H1 (cell line): ENCODE data around the gene OXER1. TPM values are rescaled to one million over a fixed set of nuclear protein-coding genes. Genes with fewer than 3 reads are reported as not detected.

ENCODE experiments used
- CTCF ChIA-PET: fragments of 300-600 bp; sonication (Branson Sonifier 250); formaldehyde crosslinking; loops from one replicate; lab custom pipeline; 2021; ENCODE audit not compliant: partially characterized antibody; lab: Charles Lee
- POLR2A ChIA-PET: fragments of 300-600 bp; sonication (Branson Sonifier 250); formaldehyde crosslinking; loops from one replicate; lab custom pipeline; 2021; ENCODE audit warnings: inconsistent platforms; ENCODE audit not compliant: partially characterized antibody; lab: Charles Lee
- DNase-seq, 2 experiments: peaks; one replicate each; pipeline versions ENCODE4 v3.0.0 to v3.0.0-alpha.2; 2010 to 2022; ENCODE audit warnings: low spot score in 2 of 2, low read depth in 1 of 2, mixed read lengths in 1 of 2
- FAIRE-seq: peaks from 2 replicates; lab custom pipeline; 2011; peaks lifted over from hg19 to GRCh38; lab: Jason Lieb, UNC
- H2AFZ ChIP-seq: 2 replicates; pipeline ENCODE4 v1.8.1; 2012; ENCODE audit warnings: low read length, inconsistent platforms
- H2AK5ac ChIP-seq: 2 replicates; pipeline ENCODE4 v1.6.1; 2013; ENCODE audit warnings: low read depth, low read length
- H2BK120ac ChIP-seq: replicated peaks from 2 replicates; pipeline ENCODE3; 2013; ENCODE audit warnings: low read depth, low read length, inconsistent platforms
- H2BK12ac ChIP-seq: 2 replicates; pipeline ENCODE4 v1.6.1; 2013; ENCODE audit warnings: low read depth, low read length
- H2BK15ac ChIP-seq: 2 replicates; pipeline ENCODE4 v1.6.1; 2013; ENCODE audit warnings: low read length
- H2BK20ac ChIP-seq: 2 replicates; pipeline ENCODE4 v1.6.1; 2013; ENCODE audit warnings: low read length
- H2BK5ac ChIP-seq: 2 replicates; pipeline ENCODE4 v1.6.1; 2013; ENCODE audit warnings: low read depth, low read length
- H3K14ac ChIP-seq: 2 replicates; pipeline ENCODE4 v1.6.1; 2013; ENCODE audit warnings: inconsistent platforms; ENCODE audit not compliant: insufficient read length
- H3K18ac ChIP-seq: 2 replicates; pipeline ENCODE4 v1.6.1; 2013; ENCODE audit warnings: low read length; ENCODE audit errors: extremely low read depth
- H3K23ac ChIP-seq: 2 replicates; pipeline ENCODE4 v1.6.1; 2013; ENCODE audit warnings: inconsistent platforms; ENCODE audit not compliant: insufficient read length
- H3K23me2 ChIP-seq: 2 replicates; pipeline ENCODE4 v1.6.1; 2013; ENCODE audit warnings: low read depth, low read length
- H3K27ac ChIP-seq: 2 replicates; pipeline ENCODE4 v1.6.1; 2011; ENCODE audit warnings: low read depth, low read length, inconsistent platforms
- H3K27me3 ChIP-seq, 4 experiments: replicated peaks in 1 of 4; 1 replicate in 1 of 4; 2 replicates in 3 of 4; pipeline versions ENCODE4 v1.6.1 to v1.8.1; 2011 to 2013; ENCODE audit warnings: low read length in 3 of 4, mild to moderate bottlenecking in 3 of 4, inconsistent platforms in 2 of 4, mixed read lengths in 2 of 4, moderate library complexity in 1 of 4; ENCODE audit not compliant: control insufficient read depth in 3 of 4, insufficient read depth in 3 of 4; ENCODE audit errors: extremely low read depth in 1 of 4
- H3K36me3 ChIP-seq, 4 experiments: 2 replicates each; pipeline versions ENCODE4 v1.6.1 to v1.8.1; 2011 to 2013; ENCODE audit warnings: mild to moderate bottlenecking in 4 of 4, low read length in 3 of 4, moderate library complexity in 2 of 4, control low read depth in 1 of 4, inconsistent platforms in 1 of 4; ENCODE audit not compliant: insufficient read depth in 4 of 4, control insufficient read depth in 2 of 4
- H3K4ac ChIP-seq: replicated peaks from 2 replicates; pipeline ENCODE3; 2013; ENCODE audit warnings: low read length, low read depth, mixed read lengths, inconsistent platforms; ENCODE audit not compliant: insufficient read length
- H3K4me1 ChIP-seq, 4 experiments: replicated peaks in 1 of 4; 1 replicate in 1 of 4; 2 replicates in 3 of 4; pipeline versions ENCODE4 v1.6.1 to v1.8.1; 2011 to 2013; ENCODE audit warnings: low read length in 3 of 4, inconsistent platforms in 2 of 4, mixed read lengths in 1 of 4; ENCODE audit not compliant: insufficient read depth in 4 of 4, control insufficient read depth in 3 of 4
- H3K4me2 ChIP-seq, 2 experiments: 2 replicates each; pipeline versions ENCODE4 v1.6.1 to v1.8.1; 2011 to 2013; ENCODE audit warnings: low read depth in 2 of 2, low read length in 2 of 2, control low read depth in 1 of 2, inconsistent platforms in 1 of 2, mild to moderate bottlenecking in 1 of 2; ENCODE audit not compliant: insufficient read depth in 1 of 2
- H3K4me3 ChIP-seq, 4 experiments: fragments of 200-600, 300-600 bp in 1 of 4; sonication (generic), shearing (Covaris generic), sonication (Bioruptor Twin) in 1 of 4; 2 replicates each; pipeline versions ENCODE4 v1.5.1 to v1.8.1; 2011 to 2016; ENCODE audit warnings: low read length in 4 of 4, low read depth in 3 of 4, control low read depth in 2 of 4, inconsistent platforms in 2 of 4, mild to moderate bottlenecking in 2 of 4, mixed read lengths in 1 of 4, moderate library complexity in 1 of 4; ENCODE audit not compliant: insufficient read depth in 2 of 4; ENCODE audit errors: extremely low read depth in 1 of 4
- H3K56ac ChIP-seq: replicated peaks from 2 replicates; pipeline ENCODE3; 2013; ENCODE audit warnings: low read depth, mild to moderate bottlenecking, mixed read lengths, low read length, inconsistent platforms; ENCODE audit not compliant: insufficient read length
- H3K79me1 ChIP-seq: 2 replicates; pipeline ENCODE4 v1.6.1; 2013; ENCODE audit warnings: low read depth, low read length, control low read depth
- H3K79me2 ChIP-seq, 2 experiments: 2 replicates each; pipeline versions ENCODE4 v1.6.1 to v1.8.1; 2012 to 2013; ENCODE audit warnings: low read length in 2 of 2, mild to moderate bottlenecking in 2 of 2, inconsistent platforms in 1 of 2; ENCODE audit not compliant: insufficient read depth in 2 of 2, control insufficient read depth in 1 of 2
- H3K9ac ChIP-seq, 4 experiments: replicated peaks in 1 of 4; 1 replicate in 1 of 4; 2 replicates in 3 of 4; pipeline versions ENCODE4 v1.6.1 to v1.8.1; 2011 to 2013; ENCODE audit warnings: low read depth in 3 of 4, low read length in 3 of 4, control low read depth in 2 of 4, mild to moderate bottlenecking in 2 of 4, moderate library complexity in 2 of 4, inconsistent platforms in 1 of 4; ENCODE audit errors: extremely low read depth in 1 of 4
- H3K9me3 ChIP-seq, 2 experiments: 2 replicates each; pipeline versions ENCODE4 v1.6.1 to v1.8.1; 2012 to 2013; ENCODE audit warnings: mild to moderate bottlenecking in 2 of 2, moderate library complexity in 2 of 2, control low read depth in 1 of 2, inconsistent platforms in 1 of 2, low read depth in 1 of 2, low read length in 1 of 2, mixed read lengths in 1 of 2; ENCODE audit not compliant: insufficient read depth in 2 of 2
- H4K20me1 ChIP-seq, 2 experiments: replicated peaks in 1 of 2; 2 replicates each; pipeline versions ENCODE3 to v1.8.1; 2011 to 2013; ENCODE audit warnings: inconsistent platforms in 2 of 2, low read length in 2 of 2, mild to moderate bottlenecking in 1 of 2; ENCODE audit not compliant: insufficient read depth in 2 of 2, control insufficient read depth in 1 of 2
- H4K5ac ChIP-seq: 2 replicates; pipeline ENCODE4 v1.6.1; 2013; ENCODE audit warnings: low read length, low read depth, mixed read lengths, inconsistent platforms; ENCODE audit not compliant: insufficient read length
- H4K8ac ChIP-seq: 2 replicates; pipeline ENCODE4 v1.8.0; 2013; ENCODE audit warnings: mild to moderate bottlenecking, moderate library complexity, low read length, inconsistent platforms; ENCODE audit not compliant: insufficient read depth; ENCODE audit errors: extremely low read depth
- H4K91ac ChIP-seq: replicated peaks from 2 replicates; pipeline ENCODE3; 2013; ENCODE audit warnings: low read length, mixed read lengths, inconsistent platforms; ENCODE audit not compliant: insufficient read length
- BACH1 ChIP-seq: IDR thresholded peaks from 2 replicates; pipeline ENCODE4 v1.6.1; 2012; ENCODE audit warnings: low read length, improper control_type of control experiment
- CBX8 ChIP-seq: fragments of 300-800, 300-1000 bp; sonication (generic); IDR thresholded peaks from 2 replicates; pipeline ENCODE4 v1.7.1; 2016; ENCODE audit warnings: low read depth, low read length, borderline replicate concordance
- CEBPB ChIP-seq: IDR thresholded peaks from 2 replicates; pipeline ENCODE4 v1.6.1; 2012; ENCODE audit warnings: low read depth, low read length
- CREB1 ChIP-seq: IDR thresholded peaks from 2 replicates; pipeline ENCODE4 v1.6.1; 2012; ENCODE audit warnings: inconsistent platforms
- EGR1 ChIP-seq: IDR thresholded peaks from 2 replicates; pipeline ENCODE4 v1.6.1; 2011; ENCODE audit warnings: low read depth, low read length, borderline replicate concordance
- EP300 ChIP-seq, 2 experiments: IDR thresholded peaks; 1 replicate in 1 of 2; 2 replicates in 1 of 2; pipeline ENCODE4 v1.6.1; 2011 to 2012; ENCODE audit warnings: low read depth in 2 of 2, low read length in 2 of 2, mild to moderate bottlenecking in 2 of 2, borderline replicate concordance in 1 of 2, inconsistent platforms in 1 of 2, moderate library complexity in 1 of 2
- JUN ChIP-seq: IDR thresholded peaks from 2 replicates; pipeline ENCODE4 v1.6.1; 2011; ENCODE audit warnings: low read depth, mild to moderate bottlenecking, improper control_type of control experiment, low read length
- JUND ChIP-seq: IDR thresholded peaks from 2 replicates; pipeline ENCODE4 v1.6.1; 2011; ENCODE audit warnings: mild to moderate bottlenecking, improper control_type of control experiment, low read length
- RAD21 ChIP-seq, 2 experiments: IDR thresholded peaks in 1 of 2; conservative IDR thresholded peaks in 1 of 2; 2 replicates each; pipeline ENCODE4 v1.6.1; 2011; ENCODE audit warnings: low read depth in 2 of 2, low read length in 2 of 2, improper control_type of control experiment in 1 of 2, inconsistent platforms in 1 of 2, mild to moderate bottlenecking in 1 of 2, moderate library complexity in 1 of 2
- YY1 ChIP-seq: IDR thresholded peaks from 2 replicates; pipeline ENCODE4 v1.6.1; 2011; ENCODE audit warnings: low read depth, mild to moderate bottlenecking, low read length
- WGBS, 2 experiments: shearing (Covaris generic) in 1 of 2; methylation state at CpG; one replicate each; pipeline versions ENCODE4 v1.1.6 to v1.1.7; 2013 to 2015; ENCODE audit warnings: low lambda C conversion rate in 2 of 2, mixed read lengths in 2 of 2, inconsistent platforms in 1 of 2, low coverage in 1 of 2, missing lambda C conversion rate in 1 of 2; ENCODE audit not compliant: insufficient replicate concordance in 2 of 2, insufficient coverage in 1 of 2, insufficient read length in 1 of 2; ENCODE audit errors: extremely low coverage in 1 of 2, missing lambda C conversion rate in 1 of 2; 5-methylcytosine and 5-hydroxymethylcytosine counted together
- polyA plus RNA-seq, 7 experiments: library from polyadenylated mRNA; depleted of rRNA in 3 of 7; stranded (reverse) in 5 of 7; unstranded in 2 of 7; fragments of >200 nt in 5 of 7; fragments of 200-250 nt in 2 of 7; gene quantifications; 1 replicate in 5 of 7; 2 replicates in 1 of 7; 4 replicates in 1 of 7; pipeline versions ENCODE4 v1.2.1 to v1.2.3, GENCODE V29; 2011 to 2013; ENCODE audit warnings: missing spikeins in 2 of 7, mixed read lengths in 2 of 7
- total RNA-seq: library from RNA; stranded (reverse); fragmentation: NEBNext Ultra II Directional; extraction: Animal tissue kit (Norgen Biotek cat#: 25700); gene quantifications from 2 replicates; pipeline ENCODE4 v1.2.1, GENCODE V29; 2021
- TF ChIP-seq, protein P1 (sequence below): IDR thresholded peaks from 2 replicates; pipeline ENCODE4 v1.6.1; 2011; ENCODE audit warnings: low read depth, mild to moderate bottlenecking, low read length; ENCODE audit not compliant: insufficient read depth

The OXER1 gene
- total and polyA plus RNA-seq, 2 of the 8 experiments (the other 6 are each of a cell fraction or from before 2014, with no cell fraction given) = 1.2 to 2.9 TPM

DNA sequence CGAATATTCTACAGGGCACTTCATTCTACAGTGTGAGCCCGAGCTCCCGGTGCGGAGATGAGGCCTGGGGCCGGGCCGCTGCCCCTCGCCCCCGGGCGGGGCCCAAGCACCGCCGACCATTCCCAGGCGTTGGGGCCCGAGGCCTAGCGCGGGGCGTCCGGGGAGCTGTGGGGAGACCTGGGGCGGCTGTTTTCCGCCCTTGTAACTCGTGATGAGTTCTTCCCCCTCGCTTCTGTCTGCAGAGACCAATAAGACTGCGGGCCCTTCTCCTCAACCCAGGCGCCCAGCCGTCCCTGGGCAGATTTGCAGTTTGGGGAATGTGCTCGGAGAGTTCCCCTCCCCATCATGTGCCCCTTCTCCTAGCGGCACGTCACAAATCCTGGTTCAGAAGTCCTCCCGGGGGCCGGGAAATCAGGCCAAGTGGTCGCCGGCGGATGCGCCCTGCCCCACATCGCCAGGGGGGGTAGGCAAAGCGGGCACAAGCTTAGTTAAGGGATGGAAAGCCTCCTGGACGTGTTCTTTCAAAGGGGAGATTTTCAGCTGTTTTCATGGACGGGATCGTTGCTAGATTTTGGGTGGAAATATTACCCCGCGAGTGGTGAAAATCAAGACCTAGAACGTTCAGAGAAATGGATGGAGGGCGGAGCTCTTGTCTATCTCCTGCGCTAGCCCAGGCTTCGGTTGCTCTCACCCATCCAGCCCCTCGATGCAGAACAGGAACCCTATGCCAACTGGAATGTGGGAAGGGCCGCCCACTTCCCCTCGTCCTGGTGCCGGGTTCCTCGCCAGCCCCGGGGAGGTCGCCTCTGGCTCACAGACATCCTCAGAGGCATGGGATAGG is 47.3 kb upstream of the OXER1 start:
- Histone ChIP-seq H3K23me2 (peaks cover 4% of the 10 kb centered on the region; the same call in 1 of the 2 replicates), H2BK20ac (no peak overlapping the region), H3K4ac (peak overlapping the region; percentile 27), H3K4me2 (peak overlapping the region; percentile 66 to 75), H2BK5ac (peak overlapping the region; percentile 88; the same call in 1 of the 2 replicates), H3K23ac (no peak overlapping the region), H3K36me3 (no peaks in the 10 kb centered on the region), H4K91ac (peak overlapping the region; percentile 7), H2BK15ac (no peak overlapping the region), H2BK120ac (no peak overlapping the region), H3K4me1 (peaks cover 0 to 3% (median 0%) of the 10 kb centered on the region in 4 experiments; a peak in 4 of 7 replicates), H4K8ac (peak overlapping the region; percentile 60; the same call in 1 of the 2 replicates), H3K18ac (peak overlapping the region; percentile 94), H3K4me3 (peak overlapping the region; percentile 55 to 80 (median 66)), H3K79me1 (no peaks in the 10 kb centered on the region), H3K79me2 (no peaks in the 10 kb centered on the region), H2BK12ac (no peak overlapping the region), H3K14ac (no peak overlapping the region), H3K27me3 (no peaks in the 10 kb centered on the region), H2AK5ac (no peak overlapping the region), H3K9ac (peak overlapping the region; percentile 15 to 90 (median 68); a peak in 6 of 7 replicates), H4K20me1 (no peaks in the 10 kb centered on the region), H3K27ac (peak overlapping the region; percentile 61), H2AFZ (peak overlapping the region; percentile 97), H3K56ac (peak overlapping the region; percentile 48), H3K9me3 (0 out of 4 replicates have a peak, but pooled peaks cover 0 to 3% of the 10 kb centered on the region in 2 experiments), H4K5ac (peak overlapping the region; percentile 71)
- CTCF ChIA-PET = interaction anchor here (0.6 to 11.8 kb wide), 9 partner anchors 10 to 121 kb away, joined by 3 to 119 read pairs (median 5); partner anchors contain the start of gene HAAO
- DNase-seq (peak; percentile 21 to 79), FAIRE-seq (no peak)
- POLR2A ChIA-PET = interaction anchor here (0.6 to 3.5 kb wide), 13 partner anchors 8 to 415 kb away, joined by 3 to 61 read pairs (median 4); partner anchors contain the start of genes HAAO and ZFP36L2
- 4% methylated on average over 45 of the region's 51 CpGs; no CpG with 5 or more reads in 1 of the 2 experiments for WGBS, 2 experiments
- no peak; the same call in 1 of the 2 replicates for TF ChIP-seq CREB1
- TF ChIP-seq RAD21 (IDR thresholded peaks at IDR 0.05 in 1 of 2, conservative IDR thresholded peaks at IDR 0.05 in 1 of 2; ENCODE audit: low read depth in 2 of 2, low read length in 2 of 2) = no peak
- no peak for TF ChIP-seq YY1
- no peak for TF ChIP-seq JUN
- no peak for TF ChIP-seq CBX8
- TF ChIP-seq BACH1 = no peak
- no peak for TF ChIP-seq CEBPB
- TF ChIP-seq EP300 (IDR thresholded peaks at IDR 0.05; ENCODE audit: borderline replicate concordance in 1 of 2, low read depth in 2 of 2, low read length in 2 of 2) = no peak
- TF ChIP-seq, protein P1, sequence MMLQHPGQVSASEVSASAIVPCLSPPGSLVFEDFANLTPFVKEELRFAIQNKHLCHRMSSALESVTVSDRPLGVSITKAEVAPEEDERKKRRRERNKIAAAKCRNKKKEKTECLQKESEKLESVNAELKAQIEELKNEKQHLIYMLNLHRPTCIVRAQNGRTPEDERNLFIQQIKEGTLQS = no peak
- TF ChIP-seq EGR1 = no peak
- no peak for TF ChIP-seq JUND
